Measurements from ENCODE around the gene VPS72. TPM values are rescaled to one million over a fixed set of nuclear protein-coding genes. Genes with fewer than 3 reads are reported as not detected.
A peak's percentile ranks its signal among the peaks of the same experiment; 100 is the strongest.

The VPS72 gene
- total and polyA plus RNA-seq, 9 of the 15 experiments (the other 6 are each of a cell fraction or from before 2014, with no cell fraction given), result 7.2 to 131 (median 75.7) TPM

DNA sequence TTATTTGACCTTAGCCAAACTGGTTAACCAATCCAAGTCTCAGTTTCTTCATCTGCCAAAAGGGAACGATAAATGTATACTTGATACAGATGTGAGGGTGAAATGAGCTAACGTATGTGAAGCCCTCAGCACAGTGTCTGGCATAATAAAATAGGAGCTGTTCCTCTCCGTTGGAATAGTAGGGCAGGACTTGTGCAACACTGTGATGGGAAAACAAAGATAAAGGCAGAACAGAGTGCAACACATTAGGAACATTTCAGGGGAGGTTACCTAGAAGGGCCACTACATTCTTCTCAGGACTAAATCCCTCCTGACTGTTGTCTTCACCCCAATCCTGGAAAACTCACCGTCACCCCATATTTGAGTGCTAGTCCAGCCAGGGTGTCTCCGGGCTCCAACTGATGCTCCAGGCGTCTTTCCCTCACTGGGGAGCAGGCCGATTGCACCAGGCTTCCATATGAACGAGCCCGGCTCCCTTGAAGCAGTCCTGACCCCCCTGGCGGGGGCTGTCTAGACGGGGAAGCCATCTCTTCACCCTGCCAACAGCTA is 25.2 kb downstream of the VPS72 start:
- Histone ChIP-seq H3K79me2 (ENCODE audit: control insufficient read depth, insufficient read depth, low read length) (peaks cover 31% of the 10 kb centered on the region), H4K20me1 (replicated peaks; ENCODE audit: control insufficient read depth, insufficient read depth, low read length) (no peaks in the 10 kb centered on the region), H3K4me2 (ENCODE audit: insufficient read depth, low read length) (peak overlapping the region; percentile 96), H3K36me3 (ENCODE audit: control insufficient read depth, insufficient read depth, low read length) (peaks cover 32% of the 10 kb centered on the region; the same call in 2 of the 3 replicates), H3K4me1 (replicated peaks in 1 of 2; ENCODE audit: control insufficient read depth in 2 of 2, insufficient read depth in 2 of 2, low read length in 2 of 2) (peaks cover 10 to 16% of the 10 kb centered on the region in 2 experiments; a peak in 4 of 5 replicates), H2AFZ (ENCODE audit: low read depth, low read length) (peak overlapping the region; percentile 98), H3K27me3 (ENCODE audit: control insufficient read depth in 2 of 2, insufficient read depth in 2 of 2, low read length in 2 of 2) (no peaks in the 10 kb centered on the region), H3K9me3 (replicated peaks; ENCODE audit: control insufficient read depth, insufficient read depth, low read depth, low read length) (no peaks in the 10 kb centered on the region; the same call in 1 of the 2 replicates), H3K27ac (ENCODE audit: extremely low read depth, low read depth, low read length) (peak overlapping the region; percentile 74), H3K9ac (ENCODE audit: insufficient read depth in 1 of 2, low read depth in 2 of 2, low read length in 2 of 2) (peak overlapping the region; percentile 87 to 89), H3K9me1 (ENCODE audit: control insufficient read depth, insufficient read depth, low read length) (no peaks in the 10 kb centered on the region), H3K4me3 (peak overlapping the region; percentile 64)
- ChIA-PET POLR2A (interaction anchor here (0.6 to 1.2 kb wide), 8 partner anchors 8 to 153 kb away, joined by 3 to 5 read pairs (median 3); partner anchors contain the start of genes MLLT11, TNFAIP8L2 and ZNF687), CTCF (ENCODE audit: low intra/inter-chr PET ratio) (interaction anchor here (1.3 kb wide), 1 partner anchor 65 kb away, joined by 3 read pairs; no protein-coding TSS in a partner anchor)
- intact Hi-C loops (cut with micrococcal nuclease), result no loop called here
- ATAC-seq, result peak; percentile 59; the same call in 1 of the 3 replicates
- no TSS peak for BruUV-seq (replicated peaks)
- DNase-seq (ENCODE audit: extremely low read depth in 1 of 4, low spot score in 3 of 4), result peak in 1 of 4 experiments; percentile 61
- in situ Hi-C loops (cut with MboI), result no loop called here
- peak; percentile 6 for FAIRE-seq
- WGBS (ENCODE audit: insufficient coverage, low coverage, missing lambda C conversion rate), result 7% methylated on average over 11 of the region's 11 CpGs
- TF ChIP-seq MXD1 (CRISPR knock-in tag; IDR thresholded peaks at IDR 0.05; ENCODE audit: borderline replicate concordance, poor library complexity, severe bottlenecking) (no peak), NCOA6 (IDR thresholded peaks at IDR 0.05) (no peak), ZNF76 (CRISPR knock-in tag; IDR thresholded peaks at IDR 0.05; ENCODE audit: borderline replicate concordance) (no peak), SMAD4 (CRISPR knock-in tag; conservative IDR thresholded peaks at IDR 0.05) (peak; percentile 84), TAF1 (IDR thresholded peaks at IDR 0.05; ENCODE audit: control insufficient read depth, extremely low read depth, insufficient read depth, low read length, severe bottlenecking) (no peak), MYC (IDR thresholded peaks at IDR 0.05; ENCODE audit: low read depth, low read length) (0 out of 2 replicates have a peak, but pooled peaks have one; percentile 15), MYC (CRISPR knock-in tag; IDR thresholded peaks at IDR 0.05; ENCODE audit: borderline replicate concordance, low read depth) (no peak), MCM7 (IDR thresholded peaks at IDR 0.05) (no peak), NR2C2 (CRISPR knock-in tag; IDR thresholded peaks at IDR 0.05) (no peak), NR2C2 (tag; IDR thresholded peaks at IDR 0.05) (0 out of 2 replicates have a peak, but pooled peaks have one; percentile 88), XRCC4 (IDR thresholded peaks at IDR 0.05; ENCODE audit: extremely low read depth, insufficient read depth, insufficient read length) (no peak), ZBTB33 (CRISPR knock-in tag; IDR thresholded peaks at IDR 0.05) (0 out of 2 replicates have a peak, but pooled peaks have one; percentile 20), KDM5B (IDR thresholded peaks at IDR 0.05; ENCODE audit: insufficient replicate concordance, low read depth, low read length) (peak; percentile 47), TRIM24 (IDR thresholded peaks at IDR 0.05) (no peak), HSF4 (CRISPR knock-in tag; IDR thresholded peaks at IDR 0.05; ENCODE audit: borderline replicate concordance) (no peak), CEBPB (tag; IDR thresholded peaks at IDR 0.05) (peak; percentile 93), ARID2 (IDR thresholded peaks at IDR 0.05) (no peak)
- TF ChIP-seq, protein P1, sequence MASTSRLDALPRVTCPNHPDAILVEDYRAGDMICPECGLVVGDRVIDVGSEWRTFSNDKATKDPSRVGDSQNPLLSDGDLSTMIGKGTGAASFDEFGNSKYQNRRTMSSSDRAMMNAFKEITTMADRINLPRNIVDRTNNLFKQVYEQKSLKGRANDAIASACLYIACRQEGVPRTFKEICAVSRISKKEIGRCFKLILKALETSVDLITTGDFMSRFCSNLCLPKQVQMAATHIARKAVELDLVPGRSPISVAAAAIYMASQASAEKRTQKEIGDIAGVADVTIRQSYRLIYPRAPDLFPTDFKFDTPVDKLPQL (IDR thresholded peaks at IDR 0.05; ENCODE audit: extremely low read depth, insufficient read length), result no peak

Measured in K562 (cell line).